NOMO-1 (cell line): ENCODE data around the gene PLEKHG4B.
"Not testable (repeated sequence)": the region's sequence is repeated elsewhere in the genome, so short reads cannot be mapped to it uniquely, and the experiment has no call there.

Source experiments
- DNase-seq, 2 experiments: peaks; one replicate each; lab custom pipeline; 2025; ENCODE audit not compliant: unreplicated experiment in 2 of 2; lab: John Stamatoyannopoulos, UW

PLEKHG4B gene

GRCh38 chr5:217494-218456, 125.8 kb downstream of the PLEKHG4B start, which contains the start of the genes CCDC127 and SDHA:
Gene CCDC127, minus strand, starts transcription at chr5:218153. Its CDS starts 1,304 bp downstream, at chr5:216849.
Gene SDHA, plus strand, starts transcription at chr5:218320. Its CDS starts 36 bp downstream, at chr5:218356.
- DNase-seq, result peak; percentile 97 to 98

GRCh38 chr5:218457-219291, 126.7 kb downstream of the PLEKHG4B start:
- DNase-seq, result peak; percentile 77 to 79

- no peak for DNase-seq
Observed at GRCh38 chr5:219460-219863, 127.5 kb downstream of the PLEKHG4B start.

- no peak for DNase-seq
Observed at GRCh38 chr5:219991-220390, 128.0 kb downstream of the PLEKHG4B start.

GRCh38 chr5:222951-223715, 131.2 kb downstream of the PLEKHG4B start:
- not testable (repeated sequence) for DNase-seq

- no peak for DNase-seq
Observed at GRCh38 chr5:223791-224190, 131.8 kb downstream of the PLEKHG4B start.

DNA sequence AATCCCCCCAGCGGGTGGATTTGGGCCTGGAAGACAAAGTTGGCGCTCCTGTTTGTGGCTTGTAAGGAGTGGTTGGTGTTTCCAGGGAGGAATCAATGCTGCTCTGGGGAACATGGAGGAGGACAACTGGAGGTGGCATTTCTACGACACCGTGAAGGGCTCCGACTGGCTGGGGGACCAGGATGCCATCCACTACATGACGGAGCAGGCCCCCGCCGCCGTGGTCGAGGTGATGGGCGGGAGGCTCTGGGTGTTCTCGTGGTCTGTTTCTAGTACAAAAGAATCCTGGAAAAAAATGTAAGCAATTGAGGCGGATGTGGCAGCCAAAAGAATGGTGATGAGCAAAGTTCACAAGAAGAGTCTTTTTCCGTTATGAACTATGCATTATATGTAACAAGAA, 133.4 kb downstream of the PLEKHG4B start:
- no peak for DNase-seq

GRCh38 chr5:227375-227774, 135.4 kb downstream of the PLEKHG4B start:
- DNase-seq, result not testable (repeated sequence)

DNA sequence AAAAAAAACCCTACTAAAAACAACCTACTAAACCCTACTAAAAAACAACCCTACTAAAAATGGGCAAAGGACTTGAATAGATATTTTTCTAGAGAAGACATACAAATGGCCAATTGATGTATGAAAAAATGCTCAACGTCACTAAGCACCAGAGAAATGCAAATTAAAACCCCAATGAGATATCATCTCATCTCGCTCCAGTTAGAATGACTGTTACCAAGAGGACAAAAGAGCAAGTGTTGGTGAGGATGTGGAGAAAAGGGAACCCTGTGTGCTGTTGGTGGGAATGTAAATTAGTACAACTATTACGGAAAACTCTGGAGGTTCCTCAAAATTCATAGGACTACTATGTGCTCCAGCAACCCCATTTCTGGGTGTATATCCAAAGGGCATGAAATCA, 136.9 kb downstream of the PLEKHG4B start:
- no peak for DNase-seq

DNA sequence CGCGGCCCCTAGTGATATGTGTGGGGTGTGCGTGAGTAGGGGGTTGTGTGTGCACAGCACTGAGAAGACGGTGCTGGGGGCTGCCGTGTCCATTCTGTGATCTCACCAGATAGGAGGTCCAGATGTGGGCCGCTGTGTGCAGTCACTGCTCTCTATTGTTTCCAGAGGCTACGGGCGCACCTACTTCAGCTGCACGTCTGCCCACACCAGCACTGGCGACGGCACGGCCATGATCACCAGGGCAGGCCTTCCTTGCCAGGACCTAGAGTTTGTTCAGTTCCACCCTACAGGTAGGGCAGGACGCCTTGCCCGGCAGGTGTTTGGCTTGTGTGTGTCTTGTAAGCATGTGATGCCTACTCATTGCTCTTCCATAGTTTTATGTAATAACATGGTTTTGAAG, 138.7 kb downstream of the PLEKHG4B start:
- no peak for DNase-seq

GRCh38 chr5:231661-232060, 139.7 kb downstream of the PLEKHG4B start:
- DNase-seq, result no peak

DNA sequence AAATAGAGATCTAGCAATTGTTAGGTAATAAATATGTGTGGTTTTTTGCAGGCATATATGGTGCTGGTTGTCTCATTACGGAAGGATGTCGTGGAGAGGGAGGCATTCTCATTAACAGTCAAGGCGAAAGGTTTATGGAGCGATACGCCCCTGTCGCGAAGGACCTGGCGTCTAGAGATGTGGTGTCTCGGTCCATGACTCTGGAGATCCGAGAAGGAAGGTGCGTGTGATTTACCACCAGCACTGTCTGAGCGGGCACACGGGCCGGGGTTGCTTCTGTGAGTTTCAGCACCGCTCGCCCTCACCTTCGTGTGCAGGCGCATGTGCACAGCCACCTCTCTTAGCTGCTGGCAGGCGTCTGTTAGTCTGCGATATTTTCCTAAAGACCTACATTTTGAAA, 141.5 kb downstream of the PLEKHG4B start:
- not testable (repeated sequence) for DNase-seq

DNA sequence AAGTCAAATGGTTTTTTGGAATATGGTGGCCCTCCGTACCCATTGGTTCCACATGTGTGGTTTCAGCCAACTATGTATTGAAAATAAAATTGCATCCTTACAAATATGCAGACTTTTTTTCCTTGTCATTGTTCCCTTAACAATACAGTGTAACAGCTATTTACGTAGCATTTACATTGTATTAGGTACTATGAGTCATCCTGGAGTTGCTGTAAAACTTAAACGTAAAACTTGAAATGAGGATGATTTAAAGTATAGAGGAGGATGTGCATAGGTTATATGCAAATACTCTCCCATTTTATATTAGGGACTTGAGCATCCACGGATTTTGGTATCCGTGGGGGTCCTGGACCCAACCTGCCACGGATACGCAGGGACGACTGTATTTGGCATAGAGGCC, 142.5 kb downstream of the PLEKHG4B start:
- DNase-seq, result no peak

DNA sequence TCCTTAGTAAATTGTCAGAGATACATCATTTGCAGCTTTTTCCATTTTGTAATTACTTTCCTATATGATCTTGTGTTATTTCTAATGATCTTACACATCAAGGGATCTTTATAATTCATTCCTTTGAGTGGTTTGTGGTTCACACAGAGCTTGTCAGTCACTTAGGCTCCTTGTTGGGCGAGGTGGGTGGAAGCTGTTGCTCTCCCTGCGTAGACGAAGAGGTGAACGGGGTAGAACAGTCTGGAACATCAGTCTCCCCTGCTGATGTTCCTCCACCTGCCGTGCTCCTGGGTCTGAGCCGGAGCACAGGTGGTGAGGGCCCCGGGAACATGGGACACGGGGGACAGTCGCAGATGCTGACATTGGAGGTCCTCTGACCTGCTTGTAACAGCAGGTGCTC, 143.6 kb downstream of the PLEKHG4B start:
- DNase-seq, result not testable (repeated sequence)

GRCh38 chr5:237931-238330, 146.0 kb downstream of the PLEKHG4B start:
- not testable (repeated sequence) for DNase-seq
